Endothelial cell of umbilical vein (primary cell): ENCODE data around the gene CS. TPM values are rescaled to one million over a fixed set of nuclear protein-coding genes. Genes with fewer than 3 reads are reported as not detected.

ENCODE experiments used
- BruUV-seq: library from RNA; stranded (reverse); fragments of 400-500 nt; replicated peaks from 2 replicates; lab custom pipeline; 2021; lab: Mats Ljungman, UMichigan
- CTCF ChIA-PET: fragments of 300-600, 350-600 bp; sonication (Branson Sonifier 250); formaldehyde crosslinking; loops from one replicate; lab custom pipeline; 2021; ENCODE audit warnings: antibody characterized with exemption, inconsistent platforms; lab: Charles Lee
- POLR2A ChIA-PET: fragments of 300-600, 350-600 bp; sonication (Branson Sonifier 250); formaldehyde crosslinking; loops from one replicate; lab custom pipeline; 2021; ENCODE audit warnings: antibody characterized with exemption, inconsistent platforms; lab: Charles Lee
- DNase-seq: peaks from one replicate; pipeline ENCODE4 v3.0.0-alpha.2; 2011; ENCODE audit warnings: low read depth, low spot score
- FAIRE-seq: peaks from 2 replicates; lab custom pipeline; 2011; peaks lifted over from hg19 to GRCh38; lab: Jason Lieb, UNC
- H2AFZ ChIP-seq: 2 replicates; pipeline ENCODE4 v1.6.0; 2012; ENCODE audit warnings: low read depth, low read length, control low read depth, inconsistent platforms
- H3K27ac ChIP-seq: 2 replicates; pipeline ENCODE4 v1.5.1; 2011; ENCODE audit warnings: low read depth, mild to moderate bottlenecking, control low read depth, low read length, moderate library complexity; ENCODE audit not compliant: insufficient read depth
- H3K27me3 ChIP-seq, 2 experiments: 2 replicates each; pipeline versions ENCODE4 v1.6.0 to v1.6.1; 2011; ENCODE audit warnings: low read length in 2 of 2, mixed read lengths in 1 of 2; ENCODE audit not compliant: control insufficient read depth in 2 of 2, insufficient read depth in 2 of 2
- H3K36me3 ChIP-seq, 2 experiments: 2 replicates in 1 of 2; 3 replicates in 1 of 2; pipeline ENCODE4 v1.5.1; 2011; ENCODE audit warnings: low read length in 2 of 2, mild to moderate bottlenecking in 1 of 2, moderate library complexity in 1 of 2; ENCODE audit not compliant: control insufficient read depth in 2 of 2, insufficient read depth in 2 of 2; ENCODE audit errors: extremely low read depth in 1 of 2
- H3K4me1 ChIP-seq: 3 replicates; pipeline ENCODE4 v1.5.1; 2011; ENCODE audit warnings: mild to moderate bottlenecking, low read length; ENCODE audit not compliant: control insufficient read depth, insufficient read depth; ENCODE audit errors: extremely low read depth
- H3K4me2 ChIP-seq: 2 replicates; pipeline ENCODE4 v1.6.1; 2011; ENCODE audit warnings: low read length, control low read depth, mixed read lengths; ENCODE audit not compliant: insufficient read depth
- H3K4me3 ChIP-seq, 3 experiments: fragments of 200-600 bp in 1 of 3; sonication (generic), shearing (Covaris generic) in 1 of 3; replicated peaks in 1 of 3; 2 replicates each; pipeline ENCODE4 v1.5.1; 2011 to 2016; ENCODE audit warnings: control low read depth in 3 of 3, low read length in 3 of 3, mild to moderate bottlenecking in 2 of 3, inconsistent platforms in 1 of 3, low read depth in 1 of 3, moderate library complexity in 1 of 3; ENCODE audit not compliant: insufficient read depth in 1 of 3
- H3K79me2 ChIP-seq: 2 replicates; pipeline ENCODE4 v1.6.0; 2012; ENCODE audit warnings: low read length, inconsistent platforms; ENCODE audit not compliant: control insufficient read depth, insufficient read depth
- H3K9ac ChIP-seq: replicated peaks from 2 replicates; pipeline ENCODE3; 2011; ENCODE audit warnings: low read length, control low read depth; ENCODE audit not compliant: insufficient read depth; ENCODE audit errors: extremely low read depth
- H3K9me1 ChIP-seq: replicated peaks from 3 replicates; pipeline ENCODE4 v1.6.0; 2011; ENCODE audit warnings: mild to moderate bottlenecking, low read length; ENCODE audit not compliant: control insufficient read depth, insufficient read depth; ENCODE audit errors: extremely low read depth
- H3K9me3 ChIP-seq: replicated peaks from 2 replicates; pipeline ENCODE4 v1.5.1; 2012; ENCODE audit warnings: low read length, inconsistent platforms; ENCODE audit not compliant: control insufficient read depth, insufficient read depth
- H4K20me1 ChIP-seq: replicated peaks from 2 replicates; pipeline ENCODE3; 2011; ENCODE audit warnings: mild to moderate bottlenecking, low read length; ENCODE audit not compliant: control insufficient read depth, insufficient read depth; ENCODE audit errors: extremely low read depth
- CTCF ChIP-seq, 2 donors: IDR thresholded peaks; 1 replicate in 1 of 2; 2 replicates in 1 of 2; pipeline ENCODE4 v1.5.1; 2011; ENCODE audit warnings: low read length in 2 of 2, mild to moderate bottlenecking in 2 of 2, moderate library complexity in 2 of 2, control low read depth in 1 of 2, inconsistent platforms in 1 of 2, low read depth in 1 of 2; ENCODE audit not compliant: insufficient read depth in 1 of 2; ENCODE audit errors: extremely low read depth in 1 of 2
- EZH2 ChIP-seq: IDR thresholded peaks from 2 replicates; pipeline ENCODE4 v1.6.1; 2012; ENCODE audit warnings: borderline replicate concordance, low read depth, mild to moderate bottlenecking, moderate library complexity, low read length, inconsistent platforms; ENCODE audit not compliant: severe bottlenecking
- FOS ChIP-seq: IDR thresholded peaks from 2 replicates; pipeline ENCODE4 v1.6.1; 2011; ENCODE audit warnings: mild to moderate bottlenecking, low read length, moderate library complexity, borderline replicate concordance; ENCODE audit not compliant: insufficient read depth
- GATA2 ChIP-seq: IDR thresholded peaks from 2 replicates; pipeline ENCODE4 v1.7.0; 2011; ENCODE audit warnings: low read depth, mild to moderate bottlenecking, moderate library complexity, mixed read lengths, low read length; ENCODE audit not compliant: insufficient read length, insufficient read depth
- JUN ChIP-seq: IDR thresholded peaks from 2 replicates; pipeline ENCODE4 v1.6.1; 2011; ENCODE audit warnings: borderline replicate concordance, low read depth; ENCODE audit not compliant: insufficient read length, insufficient read depth
- MYC ChIP-seq: IDR thresholded peaks from one replicate; pipeline ENCODE4 v1.6.1; 2011; ENCODE audit warnings: mild to moderate bottlenecking, low read depth, low read length
- POLR2A ChIP-seq: IDR thresholded peaks from 2 replicates; pipeline ENCODE4 v1.6.1; 2012; ENCODE audit warnings: low read depth, mild to moderate bottlenecking, control low read depth, low read length
- POLR2AphosphoS5 ChIP-seq: IDR thresholded peaks from 2 replicates; pipeline ENCODE4 v1.6.1; 2012; ENCODE audit warnings: low read depth, mild to moderate bottlenecking, control low read depth, low read length, moderate library complexity; ENCODE audit not compliant: insufficient read depth
- dilution Hi-C: fragments of 300-500 bp; cut with MboI; formaldehyde crosslinking; loops from one replicate; pipeline ENCODE4 v1.15.0; 2019; ENCODE audit warnings: low sequenced_read_pairs; ENCODE audit not compliant: extremely low pct_ligation_motif_present
- intact Hi-C: fragments of 100-400 bp; cut with micrococcal nuclease; formaldehyde crosslinking; loops from one replicate; pipeline ENCODE4 v1.10.0; 2022
- polyA plus RNA-seq, 4 experiments: library from polyadenylated mRNA; depleted of rRNA in 3 of 4; stranded (reverse) in 3 of 4; unstranded in 1 of 4; fragments of >200 nt; gene quantifications; 2 replicates each; pipeline versions ENCODE4 v1.2.1 to v1.2.3, GENCODE V29; 2011 to 2012; ENCODE audit warnings: missing spikeins in 1 of 4
- total RNA-seq: library from RNA; stranded (reverse); gene quantifications from 2 replicates; pipeline ENCODE4 v1.2.3, GENCODE V29; 2021
- TF ChIP-seq, protein P1 (sequence below): IDR thresholded peaks from 2 replicates; pipeline ENCODE4 v1.6.1; 2011; ENCODE audit not compliant: insufficient read depth, insufficient read length

The CS gene
- total and polyA plus RNA-seq, 2 donors (not counting 3 experiments of a cell fraction or from before 2014, with no cell fraction given): 129 to 312 TPM

- no peaks in the 10 kb centered on the region for H3K27me3 ChIP-seq
- peaks cover 0 to 3% of the 10 kb centered on the region in 2 experiments for H3K36me3 ChIP-seq
- H3K4me1 ChIP-seq: peaks cover 9% of the 10 kb centered on the region
- H3K9ac ChIP-seq: peak within 1 kb of the TSS; percentile 69
- H3K9me1 ChIP-seq: no peaks in the 10 kb centered on the region
- H3K9me3 ChIP-seq: no peaks in the 10 kb centered on the region
- no TSS peak for BruUV-seq
- intact Hi-C loops (loop anchor here (1.0 kb wide), 5 partner anchors 16 to 148 kb away; partner anchors contain the start of genes CS, STAT2 and TIMELESS), dilution Hi-C loops (no loop called here)
- FAIRE-seq (peak; percentile 98), DNase-seq (peak; percentile 98)
- CTCF ChIA-PET: interaction anchor here (0.8 to 4.5 kb wide), 11 partner anchors 8 to 147 kb away, joined by 3 to 60 read pairs (median 4); partner anchors contain the start of genes CS, PAN2, SMARCC2 and STAT2
- H3K4me2 ChIP-seq: peak within 1 kb of the TSS; percentile 62
- POLR2A ChIA-PET: interaction anchor here (0.6 to 1.7 kb wide), 5 partner anchors 18 to 207 kb away, joined by 4 to 9 read pairs (median 5); partner anchors contain the start of genes PAN2, RNF41 and STAT2
- peak within 1 kb of the TSS; percentile 15 to 70 (median 57) for H3K4me3 ChIP-seq
- peak within 1 kb of the TSS; percentile 63 for H3K27ac ChIP-seq
- TF ChIP-seq POLR2A (peak; percentile 64), JUN (no peak), FOS (no peak), POLR2AphosphoS5 (peak; percentile 88), GATA2 (no peak), CTCF (IDR thresholded peaks at IDR 0.05; ENCODE audit: extremely low read depth in 1 of 2, insufficient read depth in 1 of 2, low read depth in 1 of 2, low read length in 2 of 2) (peak in 1 of 2 donors; percentile 23), MYC (peak; percentile 41), EZH2 (no peak)
- TF ChIP-seq, protein P1, sequence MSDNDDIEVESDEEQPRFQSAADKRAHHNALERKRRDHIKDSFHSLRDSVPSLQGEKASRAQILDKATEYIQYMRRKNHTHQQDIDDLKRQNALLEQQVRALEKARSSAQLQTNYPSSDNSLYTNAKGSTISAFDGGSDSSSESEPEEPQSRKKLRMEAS: peak; percentile 81
- no peaks in the 10 kb centered on the region for H4K20me1 ChIP-seq
- peak within 1 kb of the TSS; percentile 72 for H2AFZ ChIP-seq
- peaks cover 13% of the 10 kb centered on the region for H3K79me2 ChIP-seq
Observed at GRCh38 chr12:56315622-56316473, 15.7 kb upstream of the CS start, which contains the start of gene CNPY2. TSS of gene CNPY2 (minus strand) at chr12:56315988. CDS start at chr12:56315217, 771 bp downstream.
